PC-9 (cell line): ENCODE data around the gene NCOA3. TPM values are rescaled to one million over a fixed set of nuclear protein-coding genes. Genes with fewer than 3 reads are reported as not detected.

ENCODE experiments used
- BruUV-seq: library from RNA; stranded (reverse); fragments of 400-500 nt; replicated peaks from 2 replicates; lab custom pipeline; 2021; lab: Mats Ljungman, UMichigan
- CTCF ChIA-PET: fragments of 300-600 bp; sonication (Branson Sonifier 250); formaldehyde crosslinking; loops from one replicate; lab custom pipeline; 2022; ENCODE audit warnings: antibody characterized with exemption; lab: Charles Lee
- POLR2A ChIA-PET: fragments of 300-600 bp; sonication (Branson Sonifier 250); formaldehyde crosslinking; loops from one replicate; lab custom pipeline; 2022; ENCODE audit warnings: antibody characterized with exemption; ENCODE audit not compliant: unreplicated experiment; lab: Charles Lee
- DNase-seq, 2 experiments: peaks; one replicate each; pipeline versions ENCODE4 v3.0.0 to v3.0.0-alpha.2; 2015 to 2022; ENCODE audit warnings: mixed read lengths in 1 of 2
- H2AFZ ChIP-seq: fragments of 200-600 bp; sonication (generic); 2 replicates; pipeline ENCODE4 v1.8.1; 2017; ENCODE audit warnings: antibody characterized with exemption
- H3F3A ChIP-seq: fragments of 200-600 bp; sonication (generic); 2 replicates; pipeline ENCODE4 v1.8.1; 2017; ENCODE audit warnings: antibody characterized with exemption, mild to moderate bottlenecking, low read depth; ENCODE audit not compliant: insufficient read depth
- H3K27ac ChIP-seq: fragments of 200-600 bp; sonication (generic); 2 replicates; pipeline ENCODE4 v1.6.1; 2016; ENCODE audit warnings: mixed run types
- H3K27me3 ChIP-seq: fragments of 200-600 bp; sonication (generic); 2 replicates; pipeline ENCODE4 v1.6.1; 2016; ENCODE audit warnings: low read depth, mixed run types; ENCODE audit not compliant: insufficient read depth
- H3K36me3 ChIP-seq: fragments of 200-600 bp; sonication (generic); 2 replicates; pipeline ENCODE4 v1.6.1; 2016; ENCODE audit warnings: low read depth, mixed run types
- H3K4me1 ChIP-seq: fragments of 200-600 bp; sonication (generic); replicated peaks from 2 replicates; pipeline ENCODE4 v1.6.1; 2016; ENCODE audit warnings: mixed run types; ENCODE audit not compliant: insufficient read depth
- H3K4me2 ChIP-seq: fragments of 200-600 bp; sonication (generic); 2 replicates; pipeline ENCODE4 v1.6.1; 2017; ENCODE audit warnings: mixed run types
- H3K4me3 ChIP-seq: fragments of 200-600 bp; sonication (generic); 2 replicates; pipeline ENCODE4 v1.6.1; 2016; ENCODE audit warnings: mixed run types
- H3K79me2 ChIP-seq: fragments of 200-600 bp; sonication (generic); 2 replicates; pipeline ENCODE4 v1.6.1; 2017; ENCODE audit warnings: low read depth, mixed run types
- H3K9me2 ChIP-seq: fragments of 200-600 bp; sonication (generic); 2 replicates; pipeline ENCODE4 v1.8.1; 2017; ENCODE audit warnings: mild to moderate bottlenecking; ENCODE audit not compliant: insufficient read depth
- H3K9me3 ChIP-seq: fragments of 200-600 bp; sonication (generic); 2 replicates; pipeline ENCODE4 v1.8.1; 2016; ENCODE audit warnings: low read depth; ENCODE audit not compliant: insufficient read depth
- H4K20me1 ChIP-seq: fragments of 200-600 bp; sonication (generic); 2 replicates; pipeline ENCODE4 v1.8.1; 2017; ENCODE audit not compliant: insufficient read depth
- CTCF ChIP-seq: fragments of 200-600 bp; sonication (generic); conservative IDR thresholded peaks from 2 replicates; pipeline ENCODE4 v1.6.1; 2017; ENCODE audit warnings: mixed run types, antibody characterized with exemption, mild to moderate bottlenecking, moderate library complexity
- EZH2 ChIP-seq: fragments of 200-600 bp; sonication (generic); IDR thresholded peaks from 2 replicates; pipeline ENCODE4 v1.8.0; 2017; ENCODE audit warnings: antibody characterized with exemption, low read depth
- intact Hi-C: fragments of 100-400 bp; cut with micrococcal nuclease; formaldehyde crosslinking; loops from one replicate; pipeline ENCODE4 v1.10.0; 2022; ENCODE audit not compliant: unreplicated experiment
- total RNA-seq: library from RNA; stranded (reverse); gene quantifications from 2 replicates; pipeline ENCODE4 v1.2.3, GENCODE V29; 2021

Gene NCOA3
- total RNA-seq, 1 experiment from 2014 or later = 78.0 TPM

- POLR2A ChIA-PET = interaction anchor here (0.6 kb wide), 1 partner anchor 1574 kb away, joined by 8 read pairs; no protein-coding TSS in a partner anchor
- BruUV-seq = no TSS peak
- CTCF ChIA-PET = interaction anchor here (0.6 kb wide), 1 partner anchor 667 kb away, joined by 5 read pairs; no protein-coding TSS in a partner anchor
- peaks cover 88% of the 10 kb centered on the region for H3F3A ChIP-seq
- H3K36me3 ChIP-seq = peaks cover 67% of the 10 kb centered on the region
- H3K27ac ChIP-seq = no peak overlapping the region
- no peaks in the 10 kb centered on the region for H3K27me3 ChIP-seq
- no peaks in the 10 kb centered on the region for H3K79me2 ChIP-seq
- intact Hi-C loops = no loop called here
- no peak overlapping the region for H3K4me2 ChIP-seq
- H3K4me3 ChIP-seq = no peak overlapping the region
- H2AFZ ChIP-seq = no peak overlapping the region
- TF ChIP-seq EZH2 (no peak), CTCF (no peak)
- no peaks in the 10 kb centered on the region for H3K9me2 ChIP-seq
- no peak for DNase-seq
- H3K4me1 ChIP-seq = no peaks in the 10 kb centered on the region
- H4K20me1 ChIP-seq = peaks cover 22% of the 10 kb centered on the region
- no peaks in the 10 kb centered on the region for H3K9me3 ChIP-seq
These were observed 166.8 kb downstream of the NCOA3 start for GRCh38 chr20:47668313-47669151.

- no peak overlapping the region for H3K27ac ChIP-seq
- no peaks in the 10 kb centered on the region for H3K4me1 ChIP-seq
- H3K36me3 ChIP-seq = peaks cover 71% of the 10 kb centered on the region
- no peak for DNase-seq
- peaks cover 26% of the 10 kb centered on the region; the same call in 1 of the 2 replicates for H4K20me1 ChIP-seq
- H3K4me2 ChIP-seq = no peak overlapping the region
- peaks cover 88% of the 10 kb centered on the region for H3F3A ChIP-seq
- CTCF ChIA-PET = interaction anchor here (0.6 kb wide), 1 partner anchor 666 kb away, joined by 5 read pairs; no protein-coding TSS in a partner anchor
- POLR2A ChIA-PET = no interaction called here
- no peak overlapping the region for H2AFZ ChIP-seq
- TF ChIP-seq CTCF (no peak), EZH2 (no peak)
- no peaks in the 10 kb centered on the region for H3K9me2 ChIP-seq
- peaks cover 4% of the 10 kb centered on the region; the same call in 1 of the 2 replicates for H3K79me2 ChIP-seq
- H3K9me3 ChIP-seq = no peaks in the 10 kb centered on the region
- no peak overlapping the region for H3K4me3 ChIP-seq
- H3K27me3 ChIP-seq = no peaks in the 10 kb centered on the region
- intact Hi-C loops = no loop called here
- BruUV-seq = no TSS peak
These were observed 167.4 kb downstream of the NCOA3 start for GRCh38 chr20:47669152-47669425.

DNA sequence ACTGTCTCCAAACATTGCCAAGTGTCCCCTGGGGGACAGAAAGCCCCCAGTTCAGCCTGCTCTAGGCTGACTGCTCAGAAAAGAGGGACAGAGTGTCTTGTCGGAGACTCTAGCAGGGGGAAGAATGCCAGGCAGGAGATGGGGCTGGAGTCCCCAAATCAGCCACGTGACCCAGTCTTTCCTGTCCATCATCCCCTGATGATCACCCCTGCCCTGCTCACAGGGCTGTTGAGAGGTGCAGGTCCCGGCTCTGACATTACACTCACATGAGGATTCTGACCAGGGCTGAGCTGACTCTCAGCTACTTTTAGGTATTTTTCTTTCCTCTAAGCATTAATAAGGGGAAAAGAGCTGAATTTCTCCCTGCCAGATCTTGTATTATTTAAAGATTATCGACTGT lies 167.8 kb downstream of the NCOA3 start:
- Histone ChIP-seq H2AFZ (no peak overlapping the region), H3K4me2 (no peak overlapping the region), H4K20me1 (peaks cover 27% of the 10 kb centered on the region; the same call in 1 of the 2 replicates), H3K4me3 (no peak overlapping the region), H3K36me3 (peaks cover 74% of the 10 kb centered on the region), H3K9me2 (no peaks in the 10 kb centered on the region), H3K9me3 (no peaks in the 10 kb centered on the region), H3K27me3 (no peaks in the 10 kb centered on the region), H3F3A (peaks cover 88% of the 10 kb centered on the region), H3K27ac (no peak overlapping the region), H3K79me2 (peaks cover 8% of the 10 kb centered on the region; the same call in 1 of the 2 replicates), H3K4me1 (no peaks in the 10 kb centered on the region)
- CTCF ChIA-PET = no interaction called here
- no peak for DNase-seq
- TF ChIP-seq CTCF (no peak), EZH2 (no peak)
- intact Hi-C loops = no loop called here
- no TSS peak for BruUV-seq
- POLR2A ChIA-PET = no interaction called here
